ENCODE data around the gene CDH18.
A peak's percentile ranks its signal among the peaks of the same experiment; 100 is the strongest.

The CDH18 gene

GRCh38 chr5:19713740-19714139 lies 274.3 kb downstream of the CDH18 start:
- DNase-seq, result no peak

GRCh38 chr5:19709403-19709802 lies 278.6 kb downstream of the CDH18 start:
- DNase-seq, result no peak

- no peak for DNase-seq
Measured at GRCh38 chr5:19706776-19707175, 281.2 kb downstream of the CDH18 start.

- no peak for DNase-seq
Measured at GRCh38 chr5:19701731-19702130, 286.3 kb downstream of the CDH18 start.

- no peak for DNase-seq
Measured at GRCh38 chr5:19694949-19695611, 292.9 kb downstream of the CDH18 start.

GRCh38 chr5:19690978-19691377 lies 297.0 kb downstream of the CDH18 start:
- DNase-seq, result no peak

GRCh38 chr5:19685473-19685872 lies 302.5 kb downstream of the CDH18 start:
- DNase-seq, result no peak

- DNase-seq, result no peak
Measured at GRCh38 chr5:19676895-19677294, 311.1 kb downstream of the CDH18 start.

GRCh38 chr5:19660679-19661078 lies 327.3 kb downstream of the CDH18 start:
- no peak for DNase-seq

- no peak for DNase-seq
Measured at GRCh38 chr5:19655627-19656026, 332.4 kb downstream of the CDH18 start.

- DNase-seq, result no peak
Measured at GRCh38 chr5:19638461-19638860, 349.5 kb downstream of the CDH18 start.

GRCh38 chr5:19630876-19631275 lies 357.1 kb downstream of the CDH18 start:
- no peak for DNase-seq

GRCh38 chr5:19626211-19626610 lies 361.8 kb downstream of the CDH18 start:
- no peak for DNase-seq

GRCh38 chr5:19625562-19625961 lies 362.4 kb downstream of the CDH18 start:
- no peak for DNase-seq

GRCh38 chr5:19619571-19619970 lies 368.4 kb downstream of the CDH18 start:
- no peak for DNase-seq

GRCh38 chr5:19616701-19617215 lies 371.2 kb downstream of the CDH18 start:
- no peak for DNase-seq

- DNase-seq, result no peak
Measured at GRCh38 chr5:19615661-19616060, 372.3 kb downstream of the CDH18 start.

GRCh38 chr5:19615071-19615470 lies 372.9 kb downstream of the CDH18 start:
- no peak for DNase-seq

- DNase-seq, result peak; percentile 69
Measured at GRCh38 chr5:19608444-19609002, 379.5 kb downstream of the CDH18 start.

GRCh38 chr5:19605846-19606407 lies 382.1 kb downstream of the CDH18 start:
- DNase-seq, result no peak

- peak; percentile 14 for DNase-seq
Measured at GRCh38 chr5:19584131-19584530, 403.9 kb downstream of the CDH18 start.

GRCh38 chr5:19577882-19578281 lies 410.1 kb downstream of the CDH18 start:
- no peak for DNase-seq

- no peak for DNase-seq
Measured at GRCh38 chr5:19568004-19568403, 420.0 kb downstream of the CDH18 start.

GRCh38 chr5:19565466-19565865 lies 422.5 kb downstream of the CDH18 start:
- no peak for DNase-seq

GRCh38 chr5:19564036-19564435 lies 424.0 kb downstream of the CDH18 start:
- DNase-seq, result peak; percentile 82

Data from NCI-H69 (cell line).